Epithelial cell of esophagus (primary cell): ENCODE data around the gene RCAN3.
"Not testable (repeated sequence)": the region's sequence is repeated elsewhere in the genome, so short reads cannot be mapped to it uniquely, and the experiment has no call there.

Experiments used
- DNase-seq: peaks from one replicate; pipeline ENCODE4 v3.0.0; 2010; ENCODE audit warnings: low read depth
- H3K4me3 ChIP-seq: 2 replicates; pipeline ENCODE4 v1.5.1; 2011; ENCODE audit warnings: mild to moderate bottlenecking, low read length, control low read depth
- TF ChIP-seq, protein P1 (sequence below): IDR thresholded peaks from 2 replicates; pipeline ENCODE4 v1.5.1; 2011; ENCODE audit warnings: low read depth, mild to moderate bottlenecking, low read length, control low read depth, inconsistent platforms; ENCODE audit not compliant: insufficient read depth; ENCODE audit errors: missing control alignments

RCAN3 gene

DNA sequence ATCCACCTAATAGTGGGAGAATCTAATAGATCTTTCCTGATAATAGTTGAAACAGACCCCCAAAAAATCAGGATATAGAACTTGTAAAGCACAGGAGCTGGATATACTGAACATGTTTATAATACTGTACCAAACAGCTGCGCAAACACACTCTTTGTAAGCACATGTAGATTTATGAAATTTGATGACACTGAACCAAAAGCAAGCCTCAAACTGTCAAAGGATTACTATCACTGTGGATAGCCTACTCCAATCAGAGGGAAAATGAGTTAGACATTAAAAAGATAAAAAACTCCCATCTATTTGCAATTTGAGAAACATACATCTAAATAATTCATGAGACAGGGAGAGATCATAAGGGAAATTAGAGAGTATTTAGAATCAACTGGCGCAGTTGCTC is 26.1 kb downstream of the RCAN3 start:
- TF ChIP-seq, protein P1, sequence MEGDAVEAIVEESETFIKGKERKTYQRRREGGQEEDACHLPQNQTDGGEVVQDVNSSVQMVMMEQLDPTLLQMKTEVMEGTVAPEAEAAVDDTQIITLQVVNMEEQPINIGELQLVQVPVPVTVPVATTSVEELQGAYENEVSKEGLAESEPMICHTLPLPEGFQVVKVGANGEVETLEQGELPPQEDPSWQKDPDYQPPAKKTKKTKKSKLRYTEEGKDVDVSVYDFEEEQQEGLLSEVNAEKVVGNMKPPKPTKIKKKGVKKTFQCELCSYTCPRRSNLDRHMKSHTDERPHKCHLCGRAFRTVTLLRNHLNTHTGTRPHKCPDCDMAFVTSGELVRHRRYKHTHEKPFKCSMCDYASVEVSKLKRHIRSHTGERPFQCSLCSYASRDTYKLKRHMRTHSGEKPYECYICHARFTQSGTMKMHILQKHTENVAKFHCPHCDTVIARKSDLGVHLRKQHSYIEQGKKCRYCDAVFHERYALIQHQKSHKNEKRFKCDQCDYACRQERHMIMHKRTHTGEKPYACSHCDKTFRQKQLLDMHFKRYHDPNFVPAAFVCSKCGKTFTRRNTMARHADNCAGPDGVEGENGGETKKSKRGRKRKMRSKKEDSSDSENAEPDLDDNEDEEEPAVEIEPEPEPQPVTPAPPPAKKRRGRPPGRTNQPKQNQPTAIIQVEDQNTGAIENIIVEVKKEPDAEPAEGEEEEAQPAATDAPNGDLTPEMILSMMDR = no peak
- no peak for DNase-seq
- no peak overlapping the region for H3K4me3 ChIP-seq

DNA sequence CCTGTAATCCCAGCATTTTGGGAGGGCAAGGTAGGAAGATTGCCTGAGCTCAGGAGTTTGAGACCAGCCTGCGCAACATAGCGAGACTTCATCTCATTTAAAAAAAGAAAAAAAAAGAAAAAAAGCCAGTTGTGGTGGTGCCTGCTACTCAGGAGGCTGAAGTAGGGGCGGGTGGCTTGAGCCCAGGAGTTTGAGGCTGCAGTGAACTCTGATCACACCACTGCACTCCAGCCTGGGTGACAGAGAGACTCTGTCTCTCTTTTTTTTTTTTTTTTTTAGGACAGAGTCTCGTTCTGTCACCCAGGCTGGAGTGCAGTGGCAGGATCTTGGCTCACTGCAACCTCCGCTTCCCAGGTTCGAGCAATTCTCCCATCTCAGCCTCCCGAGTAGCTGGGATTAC is 26.7 kb downstream of the RCAN3 start:
- DNase-seq, H3K4me3 ChIP-seq: not testable (repeated sequence)

DNA sequence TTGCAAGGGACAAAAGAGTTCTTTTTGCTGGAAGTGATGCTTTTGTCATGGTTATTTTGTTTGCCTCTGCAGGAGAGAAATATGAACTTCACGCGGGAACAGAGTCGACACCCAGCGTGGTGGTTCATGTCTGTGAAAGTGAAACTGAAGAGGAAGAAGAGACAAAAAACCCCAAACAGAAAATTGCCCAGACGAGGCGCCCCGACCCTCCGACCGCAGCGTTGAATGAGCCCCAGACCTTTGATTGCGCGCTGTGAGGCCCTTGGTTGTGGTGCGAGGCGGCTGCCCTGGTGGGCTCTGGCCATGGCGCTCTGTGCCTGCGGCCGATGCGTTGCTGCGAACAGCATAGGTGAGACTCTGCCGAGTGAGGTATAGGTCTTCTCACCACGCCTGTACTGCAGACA is 32.4 kb downstream of the RCAN3 start:
- DNase-seq = no peak
- no peak overlapping the region for H3K4me3 ChIP-seq

DNA sequence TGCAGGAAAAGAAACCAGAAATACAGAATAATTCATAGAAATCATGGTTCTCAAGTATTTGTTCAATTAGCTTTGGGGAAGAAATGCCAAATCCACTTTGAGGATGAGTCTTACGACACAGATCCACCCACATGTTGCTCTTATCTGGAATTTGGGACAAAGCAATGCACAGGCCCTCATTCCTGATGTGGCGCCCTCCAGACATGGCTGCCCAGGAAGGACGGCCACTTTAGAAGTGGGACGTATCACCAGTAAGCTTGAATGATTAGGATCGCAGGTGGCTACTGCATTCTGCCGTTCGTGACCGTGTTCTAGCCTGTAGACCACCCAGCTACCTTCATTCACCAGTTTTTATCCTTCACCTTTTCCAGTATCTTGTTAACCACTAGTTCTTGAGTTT is 33.1 kb downstream of the RCAN3 start:
- TF ChIP-seq, protein P1 = no peak
- H3K4me3 ChIP-seq = no peak overlapping the region
- no peak for DNase-seq

More for the DNA sequence above, 32.4 kb downstream of the RCAN3 start:
- TF ChIP-seq, protein P1 = no peak

DNA sequence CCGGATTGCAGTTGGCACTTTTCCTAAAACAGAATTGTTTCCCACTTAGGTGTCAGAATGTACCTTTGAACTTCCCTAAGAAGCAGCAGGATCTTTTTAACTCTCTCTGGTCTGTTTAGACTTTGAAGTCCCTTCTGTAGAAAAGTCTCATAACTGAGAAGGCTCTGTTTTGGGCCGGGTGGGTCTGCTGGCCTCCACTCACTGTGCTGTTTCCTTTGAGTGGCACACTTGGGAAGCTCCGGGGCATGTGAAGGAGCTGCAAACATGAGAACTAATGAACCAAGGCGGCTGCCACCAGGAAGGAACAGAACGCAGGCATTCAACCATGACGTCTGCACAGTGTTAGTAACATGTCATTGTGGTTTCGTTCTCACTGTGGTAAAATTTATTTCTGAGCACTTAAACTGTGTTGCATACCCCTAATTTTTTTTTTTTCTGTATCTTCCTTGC is 33.8 kb downstream of the RCAN3 start:
- DNase-seq = peak; percentile 11
- TF ChIP-seq, protein P1 = no peak
- H3K4me3 ChIP-seq = no peak overlapping the region

DNA sequence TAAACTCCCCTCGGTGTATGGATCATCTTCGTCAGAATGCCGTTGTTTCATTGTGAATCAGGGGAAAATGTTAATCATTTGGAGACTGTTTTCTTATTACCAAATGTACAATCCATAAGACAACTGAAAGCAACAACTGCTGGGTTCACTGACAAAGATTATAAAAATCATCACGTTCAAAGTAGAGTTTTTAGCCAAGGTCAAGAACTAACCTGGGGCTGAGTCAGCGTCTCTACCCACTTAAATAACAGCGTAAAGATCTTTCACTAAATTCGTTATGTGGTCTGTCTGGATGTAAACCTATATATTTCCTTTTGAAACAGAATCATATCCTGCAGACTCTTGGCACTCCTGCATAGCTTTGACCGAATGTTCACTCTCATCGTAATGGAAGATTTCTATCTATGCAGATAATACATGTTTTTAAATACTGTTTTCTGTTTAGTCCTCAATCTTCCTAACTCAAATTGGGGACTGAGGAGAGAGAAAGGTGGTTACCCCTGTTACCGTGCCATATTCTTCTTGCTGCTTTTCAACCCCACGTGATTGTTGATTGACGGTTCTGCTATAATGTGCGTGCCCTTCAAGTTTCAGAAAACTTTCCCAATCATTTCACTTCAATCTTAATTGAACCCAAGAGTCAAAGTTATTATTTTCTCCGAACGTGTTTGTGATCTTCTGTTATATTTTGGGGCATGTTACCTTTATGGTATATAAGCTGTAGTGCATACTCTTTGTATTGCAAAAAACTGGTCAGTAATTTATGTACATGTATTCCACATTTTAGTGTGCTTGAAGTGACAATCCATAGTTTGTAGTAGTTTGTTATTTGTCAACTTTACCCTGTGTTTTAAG is 37.6 kb downstream of the RCAN3 start:
- TF ChIP-seq, protein P1 = no peak
- DNase-seq = no peak
- no peak overlapping the region for H3K4me3 ChIP-seq

DNA sequence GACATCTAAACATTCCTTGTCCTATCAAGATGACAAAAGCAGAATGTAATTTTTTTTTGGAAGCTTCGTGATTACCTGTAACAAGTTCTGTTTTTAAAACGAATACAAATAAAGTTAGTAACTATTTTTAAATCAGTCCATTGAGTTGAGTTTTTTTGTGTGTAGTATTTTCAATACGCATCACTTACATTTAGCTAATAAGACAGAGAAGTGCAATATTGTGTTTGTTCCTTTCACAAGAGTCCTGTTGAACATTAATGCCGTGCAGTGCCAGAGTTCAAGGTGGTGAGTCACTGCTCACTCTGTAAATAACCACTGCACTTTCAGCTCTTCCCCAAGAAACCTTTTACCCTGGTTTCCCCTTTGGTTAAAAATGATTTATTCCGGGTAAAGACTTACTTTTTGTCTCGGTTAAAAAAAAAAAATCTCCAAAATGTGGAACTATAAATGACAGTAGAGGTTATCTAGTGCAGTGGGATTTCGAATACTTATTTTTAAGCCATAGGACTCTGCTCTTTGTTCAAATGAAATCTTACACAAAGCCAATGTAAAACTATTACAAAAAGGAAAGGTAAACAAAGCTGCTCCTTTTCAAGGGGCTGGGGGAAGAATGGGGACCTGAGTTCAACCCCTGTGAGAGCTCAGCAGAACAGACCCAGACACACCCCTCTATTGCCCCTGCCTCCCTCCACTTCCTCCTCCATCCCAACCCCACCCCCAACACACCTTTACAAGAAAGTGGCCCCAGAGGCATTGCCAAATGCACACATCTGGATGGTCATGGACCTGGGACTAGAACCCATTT is 38.5 kb downstream of the RCAN3 start:
- DNase-seq = peak; percentile 79
- H3K4me3 ChIP-seq = no peak overlapping the region
- TF ChIP-seq, protein P1 = no peak
